ENCODE data around the gene METTL1.

Gene METTL1

GRCh38 chr12:57757771-57758170 is 14.1 kb downstream of the METTL1 start:
- DNase-seq (ENCODE audit: low read depth in 1 of 2, low spot score in 1 of 2) = no peak
- Histone ChIP-seq H3K4me3 (replicated peaks; ENCODE audit: insufficient read depth, low read length) (no peak overlapping the region), H3K27me3 (ENCODE audit: insufficient read depth, poor library complexity, severe bottlenecking) (peaks cover 3% of the 10 kb centered on the region), H3K27ac (replicated peaks) (no peak overlapping the region)
- TF ChIP-seq POLR2AphosphoS5 (IDR thresholded peaks at IDR 0.05; ENCODE audit: low read depth) = no peak
- no peak for TF ChIP-seq SPI1 (IDR thresholded peaks at IDR 0.05; ENCODE audit: borderline replicate concordance, low read depth)
- TF ChIP-seq CTCF (IDR thresholded peaks at IDR 0.05; ENCODE audit: insufficient read depth, low read length) = no peak
- no peak for TF ChIP-seq GABPA (IDR thresholded peaks at IDR 0.05; ENCODE audit: low read depth)
- TF ChIP-seq REST (IDR thresholded peaks at IDR 0.05; ENCODE audit: insufficient replicate concordance, low read depth) = no peak

- DNase-seq (ENCODE audit: low read depth in 1 of 2, low spot score in 1 of 2) = peak in 1 of 2 experiments; percentile 67
- peak overlapping the region; percentile 68 for H3K4me3 ChIP-seq (replicated peaks; ENCODE audit: insufficient read depth, low read length)
- no peak overlapping the region for H3K27ac ChIP-seq (replicated peaks)
- H3K27me3 ChIP-seq (ENCODE audit: insufficient read depth, poor library complexity, severe bottlenecking) = peaks cover 3% of the 10 kb centered on the region
- TF ChIP-seq CTCF (IDR thresholded peaks at IDR 0.05; ENCODE audit: insufficient read depth, low read length) = peak; percentile 94
- TF ChIP-seq POLR2AphosphoS5 (IDR thresholded peaks at IDR 0.05; ENCODE audit: low read depth) = no peak
Observed at GRCh38 chr12:57756406-57757341, 15.2 kb downstream of the METTL1 start.

GRCh38 chr12:57755454-57756372 is 16.2 kb downstream of the METTL1 start:
- no peak for DNase-seq (ENCODE audit: low read depth in 1 of 2, low spot score in 1 of 2)
- Histone ChIP-seq H3K27ac (replicated peaks) (no peak overlapping the region), H3K4me3 (replicated peaks; ENCODE audit: insufficient read depth, low read length) (peak overlapping the region; percentile 68), H3K27me3 (ENCODE audit: insufficient read depth, poor library complexity, severe bottlenecking) (peaks cover 3% of the 10 kb centered on the region)
- no peak for TF ChIP-seq POLR2AphosphoS5 (IDR thresholded peaks at IDR 0.05; ENCODE audit: low read depth)
- TF ChIP-seq CTCF (IDR thresholded peaks at IDR 0.05; ENCODE audit: insufficient read depth, low read length) = no peak
- no peak for TF ChIP-seq REST (IDR thresholded peaks at IDR 0.05; ENCODE audit: insufficient replicate concordance, low read depth)
- TF ChIP-seq SPI1 (IDR thresholded peaks at IDR 0.05; ENCODE audit: borderline replicate concordance, low read depth) = peak; percentile 26; the same call in 1 of the 2 replicates
- no peak for TF ChIP-seq GABPA (IDR thresholded peaks at IDR 0.05; ENCODE audit: low read depth)

Data from HL-60 (cell line).